HL-60 (cell line): Measurements from ENCODE around the gene OPN3.

Experiments
- DNase-seq, 2 experiments: peaks; one replicate each; pipeline ENCODE4 v3.0.0-alpha.2; 2010 to 2020; ENCODE audit warnings: low read depth in 1 of 2, low spot score in 1 of 2
- H3K27ac ChIP-seq: fragments of 250-450 bp; sonication (Bioruptor Pico); replicated peaks from 2 replicates; pipeline ENCODE4 v1.5.1; 2020; ENCODE audit warnings: mild to moderate bottlenecking, moderate library complexity
- H3K27me3 ChIP-seq: fragments of 250-450 bp; sonication (Bioruptor Pico); 2 replicates; pipeline ENCODE4 v1.5.1; 2021; ENCODE audit warnings: mild to moderate bottlenecking, moderate library complexity; ENCODE audit not compliant: insufficient read depth, poor library complexity, severe bottlenecking
- H3K4me3 ChIP-seq: replicated peaks from 2 replicates; pipeline ENCODE4 v1.5.1; 2011; ENCODE audit warnings: mild to moderate bottlenecking, control low read depth, low read length; ENCODE audit not compliant: insufficient read depth
- GABPA ChIP-seq: IDR thresholded peaks from 2 replicates; pipeline ENCODE4 v1.6.1; 2012; ENCODE audit warnings: low read depth
- POLR2AphosphoS5 ChIP-seq: IDR thresholded peaks from 2 replicates; pipeline ENCODE4 v1.6.1; 2012; ENCODE audit warnings: low read depth
- SPI1 ChIP-seq: IDR thresholded peaks from 2 replicates; pipeline ENCODE4 v1.6.1; 2012; ENCODE audit warnings: low read depth, mild to moderate bottlenecking, borderline replicate concordance
- TF ChIP-seq, protein P1 (sequence below): IDR thresholded peaks from 2 replicates; pipeline ENCODE4 v1.6.1; 2012; ENCODE audit warnings: low read depth; ENCODE audit not compliant: insufficient replicate concordance
- TF ChIP-seq, protein P2 (sequence below): IDR thresholded peaks from one replicate; pipeline ENCODE4 v1.5.1; 2011; ENCODE audit warnings: low read length, control low read depth, inconsistent platforms; ENCODE audit not compliant: insufficient read depth

Gene OPN3

DNA sequence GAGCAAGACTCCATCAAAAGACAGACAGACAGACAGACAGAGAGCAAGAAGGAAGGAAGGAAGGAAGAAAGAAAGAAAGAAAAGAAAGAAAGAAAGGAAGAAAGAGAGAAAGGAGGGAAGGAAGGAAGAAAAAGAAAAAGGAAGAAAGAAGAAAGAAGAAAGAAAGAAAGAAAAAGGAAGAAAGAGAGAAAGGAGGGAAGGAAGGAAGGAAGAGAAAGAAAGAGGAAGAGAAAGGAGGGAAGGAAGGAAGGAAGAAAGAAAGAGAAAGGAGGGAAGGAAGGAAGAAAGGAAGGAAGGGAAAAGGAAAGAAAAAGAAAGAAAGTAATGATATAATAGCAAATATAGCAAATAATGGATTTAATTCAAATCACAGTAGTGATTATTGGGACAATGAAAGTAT is 32.7 kb downstream of the OPN3 start:
- H3K27me3 ChIP-seq: no peaks in the 10 kb centered on the region
- no peak overlapping the region for H3K27ac ChIP-seq
- TF ChIP-seq, protein P1, sequence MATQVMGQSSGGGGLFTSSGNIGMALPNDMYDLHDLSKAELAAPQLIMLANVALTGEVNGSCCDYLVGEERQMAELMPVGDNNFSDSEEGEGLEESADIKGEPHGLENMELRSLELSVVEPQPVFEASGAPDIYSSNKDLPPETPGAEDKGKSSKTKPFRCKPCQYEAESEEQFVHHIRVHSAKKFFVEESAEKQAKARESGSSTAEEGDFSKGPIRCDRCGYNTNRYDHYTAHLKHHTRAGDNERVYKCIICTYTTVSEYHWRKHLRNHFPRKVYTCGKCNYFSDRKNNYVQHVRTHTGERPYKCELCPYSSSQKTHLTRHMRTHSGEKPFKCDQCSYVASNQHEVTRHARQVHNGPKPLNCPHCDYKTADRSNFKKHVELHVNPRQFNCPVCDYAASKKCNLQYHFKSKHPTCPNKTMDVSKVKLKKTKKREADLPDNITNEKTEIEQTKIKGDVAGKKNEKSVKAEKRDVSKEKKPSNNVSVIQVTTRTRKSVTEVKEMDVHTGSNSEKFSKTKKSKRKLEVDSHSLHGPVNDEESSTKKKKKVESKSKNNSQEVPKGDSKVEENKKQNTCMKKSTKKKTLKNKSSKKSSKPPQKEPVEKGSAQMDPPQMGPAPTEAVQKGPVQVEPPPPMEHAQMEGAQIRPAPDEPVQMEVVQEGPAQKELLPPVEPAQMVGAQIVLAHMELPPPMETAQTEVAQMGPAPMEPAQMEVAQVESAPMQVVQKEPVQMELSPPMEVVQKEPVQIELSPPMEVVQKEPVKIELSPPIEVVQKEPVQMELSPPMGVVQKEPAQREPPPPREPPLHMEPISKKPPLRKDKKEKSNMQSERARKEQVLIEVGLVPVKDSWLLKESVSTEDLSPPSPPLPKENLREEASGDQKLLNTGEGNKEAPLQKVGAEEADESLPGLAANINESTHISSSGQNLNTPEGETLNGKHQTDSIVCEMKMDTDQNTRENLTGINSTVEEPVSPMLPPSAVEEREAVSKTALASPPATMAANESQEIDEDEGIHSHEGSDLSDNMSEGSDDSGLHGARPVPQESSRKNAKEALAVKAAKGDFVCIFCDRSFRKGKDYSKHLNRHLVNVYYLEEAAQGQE: no peak
- TF ChIP-seq, protein P2, sequence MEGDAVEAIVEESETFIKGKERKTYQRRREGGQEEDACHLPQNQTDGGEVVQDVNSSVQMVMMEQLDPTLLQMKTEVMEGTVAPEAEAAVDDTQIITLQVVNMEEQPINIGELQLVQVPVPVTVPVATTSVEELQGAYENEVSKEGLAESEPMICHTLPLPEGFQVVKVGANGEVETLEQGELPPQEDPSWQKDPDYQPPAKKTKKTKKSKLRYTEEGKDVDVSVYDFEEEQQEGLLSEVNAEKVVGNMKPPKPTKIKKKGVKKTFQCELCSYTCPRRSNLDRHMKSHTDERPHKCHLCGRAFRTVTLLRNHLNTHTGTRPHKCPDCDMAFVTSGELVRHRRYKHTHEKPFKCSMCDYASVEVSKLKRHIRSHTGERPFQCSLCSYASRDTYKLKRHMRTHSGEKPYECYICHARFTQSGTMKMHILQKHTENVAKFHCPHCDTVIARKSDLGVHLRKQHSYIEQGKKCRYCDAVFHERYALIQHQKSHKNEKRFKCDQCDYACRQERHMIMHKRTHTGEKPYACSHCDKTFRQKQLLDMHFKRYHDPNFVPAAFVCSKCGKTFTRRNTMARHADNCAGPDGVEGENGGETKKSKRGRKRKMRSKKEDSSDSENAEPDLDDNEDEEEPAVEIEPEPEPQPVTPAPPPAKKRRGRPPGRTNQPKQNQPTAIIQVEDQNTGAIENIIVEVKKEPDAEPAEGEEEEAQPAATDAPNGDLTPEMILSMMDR: no peak
- TF ChIP-seq SPI1 (no peak), POLR2AphosphoS5 (no peak), GABPA (no peak)
- DNase-seq: no peak
- H3K4me3 ChIP-seq: no peak overlapping the region

DNA sequence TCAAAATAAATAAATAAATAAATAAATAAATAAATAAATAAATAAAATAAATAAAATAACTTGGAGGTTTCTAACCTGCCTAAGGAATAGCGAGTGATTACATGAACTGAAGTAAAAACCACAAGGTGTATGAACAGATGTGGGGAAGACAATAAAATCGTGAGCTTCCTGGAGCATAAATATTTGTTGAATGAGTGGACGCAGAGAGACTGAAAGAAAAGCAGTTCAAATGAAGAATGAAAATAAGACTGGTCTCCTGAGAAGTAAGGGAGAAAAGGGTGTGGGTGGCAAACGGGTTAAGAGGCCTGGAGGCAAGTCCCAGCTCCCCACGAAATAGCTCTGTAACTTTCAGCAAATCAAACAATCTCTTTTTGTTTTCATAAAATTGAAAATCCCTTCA is 33.6 kb downstream of the OPN3 start:
- Histone ChIP-seq H3K4me3 (no peak overlapping the region), H3K27me3 (no peaks in the 10 kb centered on the region), H3K27ac (no peak overlapping the region)
- no peak for DNase-seq
- TF ChIP-seq SPI1 (no peak), GABPA (no peak), POLR2AphosphoS5 (no peak)
- TF ChIP-seq, protein P1: no peak
- TF ChIP-seq, protein P2: no peak

DNA sequence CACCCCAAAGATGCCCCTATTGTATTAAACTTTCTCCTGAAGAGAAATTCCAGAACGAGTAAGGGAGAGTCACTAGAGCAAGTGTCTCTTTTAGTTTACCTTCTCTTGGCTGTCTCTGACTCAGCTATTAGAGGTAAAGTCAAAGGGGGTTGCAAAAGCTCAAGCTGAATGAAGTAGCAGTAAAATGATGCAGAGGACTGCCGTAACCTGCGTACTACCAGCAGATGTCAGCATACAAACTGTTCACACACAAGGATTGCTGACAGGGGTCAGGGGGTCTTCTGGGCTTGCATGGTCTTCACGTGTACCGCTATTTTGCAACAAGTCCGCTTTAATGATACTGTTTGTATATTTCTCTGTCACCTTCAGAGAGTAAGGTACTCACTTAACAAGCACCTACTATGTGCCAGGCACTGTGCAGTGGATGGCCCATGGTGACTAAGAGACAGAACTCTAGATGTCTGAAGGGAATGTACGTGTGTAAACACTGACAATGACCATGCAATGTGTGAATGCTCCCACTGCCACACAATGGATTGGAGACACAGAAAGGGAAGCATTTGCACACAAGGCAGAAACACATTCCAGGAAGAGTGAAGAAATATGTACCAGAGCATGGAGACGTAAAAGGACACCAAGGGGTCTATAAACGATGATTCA is 34.9 kb downstream of the OPN3 start:
- H3K27ac ChIP-seq: no peak overlapping the region
- no peak for DNase-seq
- H3K4me3 ChIP-seq: no peak overlapping the region
- H3K27me3 ChIP-seq: no peaks in the 10 kb centered on the region
- TF ChIP-seq, protein P2: peak; percentile 9
- TF ChIP-seq GABPA: no peak

DNA sequence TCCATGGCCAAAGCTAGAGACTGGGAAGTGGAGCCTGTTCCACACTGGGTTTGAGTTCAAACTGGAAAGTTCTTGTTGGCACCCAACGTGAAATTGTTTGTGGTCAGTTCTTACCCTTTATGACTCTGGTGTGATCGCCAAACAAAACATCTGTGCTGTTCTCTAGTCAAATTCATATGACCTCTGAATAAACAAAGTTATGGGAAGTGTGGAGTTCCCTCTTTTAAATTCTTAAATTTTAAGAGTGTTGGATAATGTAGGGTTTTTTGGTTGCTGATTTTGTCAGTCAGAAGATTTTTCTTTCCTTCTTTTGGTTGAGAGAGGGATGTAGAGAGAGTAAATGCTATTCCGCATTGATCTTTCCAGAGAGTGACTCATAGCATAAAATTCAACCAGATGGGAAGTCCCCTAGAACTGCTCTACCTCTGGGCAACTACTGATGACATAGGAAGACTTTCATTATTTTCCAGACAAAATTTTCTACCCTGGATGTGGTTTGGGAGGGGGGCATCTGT is 36.4 kb downstream of the OPN3 start:
- TF ChIP-seq GABPA (no peak), POLR2AphosphoS5 (no peak), SPI1 (no peak)
- TF ChIP-seq, protein P1: no peak
- TF ChIP-seq, protein P2: no peak
- H3K27me3 ChIP-seq: no peaks in the 10 kb centered on the region
- H3K27ac ChIP-seq: no peak overlapping the region
- DNase-seq: no peak
- no peak overlapping the region for H3K4me3 ChIP-seq
